ENCODE data around the gene SYT5.

SYT5 gene

DNA sequence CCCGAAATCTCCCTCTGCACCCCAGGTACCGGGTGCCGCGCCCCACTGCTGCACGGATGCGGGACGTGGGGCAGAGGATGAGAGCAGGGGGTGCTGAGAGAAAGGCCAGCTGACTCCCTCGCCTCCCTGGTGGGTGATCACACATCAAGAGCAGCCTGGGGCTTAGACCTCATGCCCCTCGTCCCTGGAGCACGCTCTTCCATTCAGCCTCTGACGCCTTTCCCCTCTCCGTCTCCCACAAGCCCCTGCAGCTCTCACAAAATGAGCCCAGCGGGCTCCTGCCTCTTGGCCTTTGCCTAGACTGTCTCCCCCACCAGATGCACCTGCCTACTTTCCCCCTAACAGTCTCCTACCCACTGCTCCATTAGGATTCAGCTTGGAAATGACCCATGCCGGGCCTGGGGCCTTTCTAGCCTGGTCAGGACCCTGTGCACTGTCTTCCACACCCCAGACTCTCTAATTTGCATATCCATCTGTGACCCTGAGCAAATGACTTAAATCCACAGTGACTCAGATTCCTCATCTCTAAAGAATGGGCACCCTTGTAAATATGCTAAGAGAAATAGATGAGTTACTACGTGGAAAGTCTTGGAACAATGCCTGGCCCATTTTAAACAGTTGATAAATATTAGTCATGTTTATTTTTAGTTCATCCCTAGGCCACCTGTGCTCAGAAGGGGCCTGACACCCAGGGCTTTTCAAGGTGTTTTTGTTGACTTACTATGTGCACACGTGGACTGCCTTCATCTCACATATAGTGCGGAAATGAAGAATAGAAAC is 29.8 kb upstream of the SYT5 start:
- no peak overlapping the region for H3K4me3 ChIP-seq (ENCODE audit: low read length)
- no peaks in the 10 kb centered on the region for H3K79me2 ChIP-seq (ENCODE audit: control insufficient read depth, low read length)
- H4K20me1 ChIP-seq (ENCODE audit: control insufficient read depth, insufficient read depth, low read depth, low read length), result no peaks in the 10 kb centered on the region
- H3K9me3 ChIP-seq (ENCODE audit: control insufficient read depth, insufficient read depth, low read length), result no peaks in the 10 kb centered on the region
- peaks cover 9% of the 10 kb centered on the region for H3K4me1 ChIP-seq (ENCODE audit: control insufficient read depth, low read length)
- no peak overlapping the region for H3K27ac ChIP-seq (ENCODE audit: low read depth, low read length)
- H3K4me2 ChIP-seq (ENCODE audit: low read length), result no peak overlapping the region
- H3K36me3 ChIP-seq (ENCODE audit: control insufficient read depth, low read length), result no peaks in the 10 kb centered on the region
- H3K27me3 ChIP-seq (ENCODE audit: control insufficient read depth, low read length), result peaks cover 2% of the 10 kb centered on the region; the same call in 1 of the 2 replicates
- H3K9me2 ChIP-seq (replicated peaks; ENCODE audit: control insufficient read depth, low read length), result no peaks in the 10 kb centered on the region
- TF ChIP-seq, protein P1, sequence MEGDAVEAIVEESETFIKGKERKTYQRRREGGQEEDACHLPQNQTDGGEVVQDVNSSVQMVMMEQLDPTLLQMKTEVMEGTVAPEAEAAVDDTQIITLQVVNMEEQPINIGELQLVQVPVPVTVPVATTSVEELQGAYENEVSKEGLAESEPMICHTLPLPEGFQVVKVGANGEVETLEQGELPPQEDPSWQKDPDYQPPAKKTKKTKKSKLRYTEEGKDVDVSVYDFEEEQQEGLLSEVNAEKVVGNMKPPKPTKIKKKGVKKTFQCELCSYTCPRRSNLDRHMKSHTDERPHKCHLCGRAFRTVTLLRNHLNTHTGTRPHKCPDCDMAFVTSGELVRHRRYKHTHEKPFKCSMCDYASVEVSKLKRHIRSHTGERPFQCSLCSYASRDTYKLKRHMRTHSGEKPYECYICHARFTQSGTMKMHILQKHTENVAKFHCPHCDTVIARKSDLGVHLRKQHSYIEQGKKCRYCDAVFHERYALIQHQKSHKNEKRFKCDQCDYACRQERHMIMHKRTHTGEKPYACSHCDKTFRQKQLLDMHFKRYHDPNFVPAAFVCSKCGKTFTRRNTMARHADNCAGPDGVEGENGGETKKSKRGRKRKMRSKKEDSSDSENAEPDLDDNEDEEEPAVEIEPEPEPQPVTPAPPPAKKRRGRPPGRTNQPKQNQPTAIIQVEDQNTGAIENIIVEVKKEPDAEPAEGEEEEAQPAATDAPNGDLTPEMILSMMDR (IDR thresholded peaks at IDR 0.05; ENCODE audit: low read depth, low read length, poor library complexity, severe bottlenecking), result no peak
- TF ChIP-seq EZH2phosphoT487 (IDR thresholded peaks at IDR 0.05; ENCODE audit: borderline replicate concordance, low read length), result no peak
- H3F3A ChIP-seq (ENCODE audit: control insufficient read depth, insufficient read depth), result no peaks in the 10 kb centered on the region

DNA sequence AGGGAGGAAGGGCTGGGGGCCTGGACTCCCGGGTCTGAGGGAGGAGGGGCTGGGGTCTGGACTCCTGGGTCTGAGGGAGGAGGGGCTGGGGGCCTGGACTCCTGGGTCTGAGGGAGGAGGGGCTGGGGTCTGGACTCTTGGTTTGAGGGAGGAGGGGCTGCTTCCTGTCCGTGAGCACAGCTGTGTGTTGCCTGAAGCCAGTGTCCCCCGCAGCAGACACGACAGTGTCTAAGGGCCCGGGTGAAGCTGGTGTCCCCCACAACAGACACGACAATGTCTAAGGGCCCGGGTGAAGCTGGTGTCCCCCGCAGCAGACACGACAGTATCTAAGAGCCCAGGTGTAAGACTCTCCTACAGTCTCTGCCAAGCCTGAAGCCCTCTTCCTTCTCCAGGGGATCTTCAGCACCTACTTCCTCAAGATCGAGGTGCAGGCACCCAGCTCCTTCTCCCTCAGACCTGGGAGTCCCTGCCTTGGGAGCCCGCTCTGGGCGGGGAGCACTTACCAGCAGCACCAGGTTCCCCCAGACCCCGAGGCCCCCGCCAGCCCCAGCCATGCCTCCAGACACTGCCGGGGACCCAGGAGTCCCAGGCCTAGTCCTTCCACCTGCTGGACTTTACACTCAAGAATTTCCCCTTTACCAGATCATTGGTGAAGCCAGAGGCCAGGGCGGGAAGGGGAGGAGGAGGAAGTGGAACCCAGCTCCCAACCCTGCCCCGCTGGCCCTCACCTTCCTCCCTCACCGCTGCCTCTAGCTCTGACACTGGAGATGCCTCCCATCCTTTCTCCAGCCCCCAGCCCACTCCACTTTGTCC is 29.0 kb upstream of the SYT5 start, which contains the start of gene PTPRH:
Gene PTPRH (minus strand): TSS at position 622 of the 813 bp plus-strand sequence. CDS start 68 bp downstream, at position 554.
- Histone ChIP-seq H3K4me3 (ENCODE audit: low read length) (no peak within 1 kb of the TSS), H3K27ac (ENCODE audit: low read depth, low read length) (no peak within 1 kb of the TSS), H4K20me1 (ENCODE audit: control insufficient read depth, insufficient read depth, low read depth, low read length) (no peaks in the 10 kb centered on the region)

DNA sequence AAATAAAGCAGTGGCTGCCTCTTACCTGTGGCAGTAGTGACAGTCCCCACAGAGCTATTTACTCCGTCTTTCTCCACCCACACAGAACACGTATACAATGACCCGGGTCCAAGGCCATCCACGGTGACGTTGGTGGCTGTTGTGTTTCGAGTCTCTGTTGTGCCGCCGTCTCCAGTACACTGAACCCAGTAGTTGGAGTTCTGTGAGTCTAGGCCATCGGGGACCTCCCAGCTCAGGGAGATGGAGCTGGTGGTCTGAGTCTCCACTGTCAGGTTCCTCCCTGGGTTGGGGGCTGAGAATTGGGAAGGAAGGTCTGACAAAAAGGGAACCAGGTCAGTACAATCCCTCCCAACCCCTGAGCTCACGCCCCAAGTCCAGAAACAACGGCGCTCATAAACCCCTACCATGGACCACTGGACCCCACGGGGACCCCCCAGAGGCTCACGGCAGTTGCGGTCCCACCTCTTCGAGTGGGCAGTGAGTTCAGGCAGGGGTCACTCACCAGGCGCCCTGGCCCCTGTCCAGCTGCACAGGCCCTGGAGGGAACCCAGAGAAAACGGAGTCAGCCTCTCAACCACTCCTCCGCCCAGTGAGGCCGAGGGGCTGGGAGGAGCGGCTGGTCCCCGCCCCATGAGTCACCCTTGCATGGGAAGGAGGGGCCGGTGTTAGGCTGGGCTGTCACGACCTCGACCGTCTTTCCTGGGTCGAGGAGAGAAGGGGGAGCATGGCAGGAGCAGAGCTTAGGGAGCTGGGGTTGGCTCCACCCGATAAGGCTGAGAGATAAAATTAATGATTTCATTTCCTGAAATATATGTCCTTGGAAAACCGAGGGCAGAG is 26.8 kb upstream of the SYT5 start:
- Histone ChIP-seq H3K9me2 (replicated peaks; ENCODE audit: control insufficient read depth, low read length) (no peaks in the 10 kb centered on the region), H3K9me3 (ENCODE audit: control insufficient read depth, insufficient read depth, low read length) (no peaks in the 10 kb centered on the region), H3K36me3 (ENCODE audit: control insufficient read depth, low read length) (no peaks in the 10 kb centered on the region), H3K4me3 (ENCODE audit: low read length) (no peak overlapping the region), H3F3A (ENCODE audit: control insufficient read depth, insufficient read depth) (no peaks in the 10 kb centered on the region), H3K4me1 (ENCODE audit: control insufficient read depth, low read length) (peaks cover 9% of the 10 kb centered on the region), H4K20me1 (ENCODE audit: control insufficient read depth, insufficient read depth, low read depth, low read length) (no peaks in the 10 kb centered on the region), H3K79me2 (ENCODE audit: control insufficient read depth, low read length) (no peaks in the 10 kb centered on the region), H3K27ac (ENCODE audit: low read depth, low read length) (no peak overlapping the region), H3K4me2 (ENCODE audit: low read length) (no peak overlapping the region), H3K27me3 (ENCODE audit: control insufficient read depth, low read length) (peaks cover 2% of the 10 kb centered on the region; the same call in 1 of the 2 replicates)
- TF ChIP-seq, protein P1 (IDR thresholded peaks at IDR 0.05; ENCODE audit: low read depth, low read length, poor library complexity, severe bottlenecking), result no peak
- TF ChIP-seq EZH2phosphoT487 (IDR thresholded peaks at IDR 0.05; ENCODE audit: borderline replicate concordance, low read length), result no peak

More for the DNA sequence above, 29.0 kb upstream of the SYT5 start, which contains the start of gene PTPRH:
- no peak within 1 kb of the TSS for H3K4me2 ChIP-seq (ENCODE audit: low read length)
- TF ChIP-seq, protein P1 (IDR thresholded peaks at IDR 0.05; ENCODE audit: low read depth, low read length, poor library complexity, severe bottlenecking), result no peak
- TF ChIP-seq EZH2phosphoT487 (IDR thresholded peaks at IDR 0.05; ENCODE audit: borderline replicate concordance, low read length), result no peak
- H3K4me1 ChIP-seq (ENCODE audit: control insufficient read depth, low read length), result peaks cover 9% of the 10 kb centered on the region
- no peaks in the 10 kb centered on the region for H3F3A ChIP-seq (ENCODE audit: control insufficient read depth, insufficient read depth)
- H3K79me2 ChIP-seq (ENCODE audit: control insufficient read depth, low read length), result no peaks in the 10 kb centered on the region
- H3K9me3 ChIP-seq (ENCODE audit: control insufficient read depth, insufficient read depth, low read length), result no peaks in the 10 kb centered on the region
- no peaks in the 10 kb centered on the region for H3K9me2 ChIP-seq (replicated peaks; ENCODE audit: control insufficient read depth, low read length)
- H3K36me3 ChIP-seq (ENCODE audit: control insufficient read depth, low read length), result no peaks in the 10 kb centered on the region
- H3K27me3 ChIP-seq (ENCODE audit: control insufficient read depth, low read length), result peaks cover 2% of the 10 kb centered on the region; the same call in 1 of the 2 replicates
